GM18951 (cell line): ENCODE data around the gene HAS3.

Experiments used
- POLR2A ChIP-seq: IDR thresholded peaks from 4 replicates; pipeline ENCODE4 v1.6.1; 2011; ENCODE audit warnings: mild to moderate bottlenecking; ENCODE audit not compliant: insufficient read length, insufficient read depth; ENCODE audit errors: extremely low read depth
- in situ Hi-C: fragments of 300-500 bp; cut with MboI; formaldehyde crosslinking; loops from one replicate; pipeline ENCODE4 v1.12.0; 2022; ENCODE audit warnings: low sequenced_read_pairs, mixed read lengths, inconsistent platforms; ENCODE audit not compliant: unreplicated experiment

Gene HAS3

GRCh38 chr16:69150146-69150865 lies 44.9 kb downstream of the HAS3 start:
- TF ChIP-seq POLR2A = no peak
- in situ Hi-C loops = loop anchor here (10.0 kb wide), 2 partner anchors 114 to 154 kb away; no protein-coding TSS in a partner anchor

DNA sequence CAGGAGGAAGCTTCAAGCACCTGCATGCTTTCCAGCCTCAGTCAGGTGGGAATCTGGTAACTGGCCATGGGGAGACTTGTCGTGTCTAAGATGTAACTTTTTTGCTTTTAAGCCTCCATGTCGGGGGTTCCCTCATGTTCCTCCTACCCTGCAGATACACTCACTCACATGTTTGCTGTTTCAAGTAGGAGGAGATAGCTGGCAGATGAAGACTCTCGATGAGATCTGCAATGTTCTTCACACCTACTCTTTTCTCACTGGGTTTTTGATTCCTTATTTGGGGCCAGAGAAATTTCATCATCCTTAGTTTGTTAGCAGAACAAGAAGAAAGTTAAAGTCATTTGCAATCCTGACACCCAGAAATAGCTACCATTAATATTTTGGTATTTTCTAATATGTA lies 51.7 kb downstream of the HAS3 start:
- in situ Hi-C loops = loop anchor here (10.0 kb wide), 2 partner anchors 108 to 148 kb away; no protein-coding TSS in a partner anchor

GRCh38 chr16:69160192-69160591 lies 54.7 kb downstream of the HAS3 start:
- TF ChIP-seq POLR2A = no peak
- in situ Hi-C loops = no loop called here

More for the DNA sequence above, 51.7 kb downstream of the HAS3 start:
- no peak for TF ChIP-seq POLR2A

- TF ChIP-seq POLR2A = no peak
- in situ Hi-C loops = no loop called here
Observed at GRCh38 chr16:69165584-69165983, 60.1 kb downstream of the HAS3 start.

DNA sequence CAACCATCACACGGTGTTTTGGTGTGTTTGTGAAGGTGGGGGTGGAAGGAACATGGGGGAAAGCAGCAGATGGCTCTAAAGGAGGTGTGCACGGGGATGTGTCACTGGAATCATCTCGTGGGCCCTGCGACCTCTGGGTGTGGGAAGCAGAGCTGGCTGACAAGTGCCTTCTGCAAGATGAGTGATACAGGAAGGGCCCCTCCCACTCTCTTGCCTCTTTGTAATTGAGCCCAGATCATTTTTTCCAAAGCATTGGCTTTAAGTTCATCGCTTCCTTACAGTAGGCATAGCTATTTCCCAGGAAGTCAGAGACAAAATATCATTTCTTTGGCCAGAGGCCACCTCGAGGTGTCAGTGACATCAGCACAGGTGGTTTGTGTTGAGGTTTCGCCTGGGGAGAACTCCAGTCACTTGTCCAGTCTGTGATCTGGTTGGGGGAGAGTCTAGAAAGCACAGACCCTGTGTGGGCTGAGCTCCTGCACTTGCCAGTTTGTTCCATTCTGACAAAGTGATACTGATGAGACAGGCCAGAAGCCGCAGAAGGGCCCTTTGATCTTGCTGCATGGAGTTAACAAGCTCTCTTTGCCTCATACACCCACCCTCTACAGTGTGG lies 60.9 kb downstream of the HAS3 start:
- in situ Hi-C loops = no loop called here
- TF ChIP-seq POLR2A = no peak

DNA sequence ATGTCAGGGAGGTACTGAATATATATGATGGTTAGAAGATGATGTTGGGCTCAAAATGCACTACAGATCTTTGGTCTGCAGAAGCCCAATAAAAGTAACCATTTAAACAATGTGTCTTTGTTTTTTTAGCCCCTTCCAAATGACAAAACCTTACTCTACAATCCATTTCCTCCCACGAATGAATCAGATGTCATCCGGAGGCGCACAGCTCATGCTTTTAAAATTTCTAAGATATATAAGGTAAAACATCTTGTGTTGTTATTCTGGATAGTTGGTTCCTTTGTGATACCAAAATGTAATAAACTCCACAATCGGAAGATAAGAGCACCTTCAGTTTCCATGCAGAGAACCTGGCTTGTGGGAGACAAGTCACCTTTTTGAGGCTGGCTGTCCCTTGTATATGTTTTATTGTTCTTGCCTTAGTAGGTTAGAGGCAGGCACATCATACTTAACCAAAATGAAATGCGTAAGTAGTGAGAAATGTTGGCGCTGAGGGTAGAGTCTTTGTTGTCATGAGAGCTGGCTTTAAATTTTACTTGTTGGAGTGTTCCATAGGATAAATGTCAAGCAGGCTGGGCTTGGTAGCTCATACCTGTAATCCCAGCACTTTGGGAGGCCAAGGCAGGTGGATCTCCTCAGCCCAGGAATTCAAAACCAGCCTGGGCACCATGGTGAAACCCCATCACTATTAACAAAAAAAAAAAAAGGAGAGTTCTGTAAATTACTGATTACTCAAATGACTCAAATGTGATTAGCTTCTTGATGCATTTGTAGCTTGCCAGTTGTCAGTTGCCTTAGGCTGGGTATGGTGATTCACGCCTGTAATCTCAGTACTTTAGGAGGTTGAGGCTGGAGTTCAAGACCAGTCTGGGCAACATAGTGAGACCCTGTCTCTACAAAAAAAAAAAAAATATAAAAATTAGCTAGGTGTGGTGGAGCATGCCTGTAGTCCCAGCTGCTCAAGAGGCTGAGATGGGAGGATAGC lies 61.8 kb downstream of the HAS3 start:
- in situ Hi-C loops = no loop called here
- TF ChIP-seq POLR2A = no peak
